NCI-H1105 (cell line): ENCODE results near the gene GPATCH1.
"Not testable (repeated sequence)": the region's sequence is repeated elsewhere in the genome, so short reads cannot be mapped to it uniquely, and the experiment has no call there.

Source experiments
- DNase-seq: peaks from one replicate; lab custom pipeline; 2025; lab: John Stamatoyannopoulos, UW

Gene GPATCH1

DNA sequence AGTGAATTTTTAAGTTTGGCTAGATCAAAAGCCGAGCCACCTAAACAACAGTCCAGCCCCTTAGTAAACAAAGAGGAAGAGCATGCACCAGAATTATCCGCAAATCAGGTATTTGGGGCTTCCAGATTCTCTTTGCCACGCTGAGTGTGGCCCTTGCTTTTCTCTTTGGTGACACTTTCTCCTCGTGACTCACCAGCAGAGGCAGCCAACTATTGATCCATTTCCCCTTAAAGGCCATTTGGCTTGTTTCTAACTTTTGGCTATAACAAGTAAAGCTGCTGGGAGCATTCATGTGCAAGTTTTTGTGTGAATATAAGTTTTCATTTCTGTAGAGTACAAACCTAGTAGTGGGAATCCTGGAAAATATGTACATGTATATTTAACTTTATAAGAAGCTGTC lies 33.3 kb downstream of the GPATCH1 start:
- DNase-seq, result no peak

DNA sequence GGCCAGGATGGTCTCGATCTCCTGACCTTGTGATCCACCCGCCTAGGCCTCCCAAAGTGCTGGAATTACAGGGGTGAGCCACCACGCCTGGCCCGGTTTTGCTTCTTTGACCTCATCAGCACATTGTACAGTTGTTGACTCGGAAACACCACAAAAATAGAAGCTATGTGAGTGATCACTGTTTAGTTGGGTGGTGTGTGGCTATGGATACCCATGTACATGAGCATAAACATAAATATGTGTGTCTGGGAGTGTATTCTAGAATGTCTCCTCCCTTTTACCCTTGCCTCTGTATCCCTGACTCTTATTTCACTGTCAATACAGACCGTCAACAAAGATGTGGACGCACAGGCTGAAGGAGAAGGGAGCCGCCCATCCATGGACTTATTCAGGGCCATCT lies 36.5 kb downstream of the GPATCH1 start:
- DNase-seq, result no peak

DNA sequence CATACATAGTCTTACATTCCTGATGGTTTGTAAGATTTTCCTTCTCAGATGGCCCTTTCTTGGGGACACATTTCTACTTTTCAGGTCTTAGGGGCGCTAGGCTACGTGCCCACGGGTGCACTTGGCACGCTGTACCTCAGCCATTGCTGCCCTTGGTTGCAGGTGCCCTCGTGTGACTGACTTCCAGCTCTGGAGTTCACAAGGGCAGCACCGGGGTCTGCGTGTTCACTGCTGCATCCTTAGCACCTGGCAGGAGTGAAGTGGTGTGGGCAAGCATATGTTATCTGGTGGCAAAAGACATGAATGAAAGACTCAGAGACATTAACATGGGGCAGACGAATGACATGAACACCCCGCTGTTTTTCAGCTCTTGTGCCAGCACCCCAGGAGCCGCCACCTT lies 37.7 kb downstream of the GPATCH1 start:
- no peak for DNase-seq

DNA sequence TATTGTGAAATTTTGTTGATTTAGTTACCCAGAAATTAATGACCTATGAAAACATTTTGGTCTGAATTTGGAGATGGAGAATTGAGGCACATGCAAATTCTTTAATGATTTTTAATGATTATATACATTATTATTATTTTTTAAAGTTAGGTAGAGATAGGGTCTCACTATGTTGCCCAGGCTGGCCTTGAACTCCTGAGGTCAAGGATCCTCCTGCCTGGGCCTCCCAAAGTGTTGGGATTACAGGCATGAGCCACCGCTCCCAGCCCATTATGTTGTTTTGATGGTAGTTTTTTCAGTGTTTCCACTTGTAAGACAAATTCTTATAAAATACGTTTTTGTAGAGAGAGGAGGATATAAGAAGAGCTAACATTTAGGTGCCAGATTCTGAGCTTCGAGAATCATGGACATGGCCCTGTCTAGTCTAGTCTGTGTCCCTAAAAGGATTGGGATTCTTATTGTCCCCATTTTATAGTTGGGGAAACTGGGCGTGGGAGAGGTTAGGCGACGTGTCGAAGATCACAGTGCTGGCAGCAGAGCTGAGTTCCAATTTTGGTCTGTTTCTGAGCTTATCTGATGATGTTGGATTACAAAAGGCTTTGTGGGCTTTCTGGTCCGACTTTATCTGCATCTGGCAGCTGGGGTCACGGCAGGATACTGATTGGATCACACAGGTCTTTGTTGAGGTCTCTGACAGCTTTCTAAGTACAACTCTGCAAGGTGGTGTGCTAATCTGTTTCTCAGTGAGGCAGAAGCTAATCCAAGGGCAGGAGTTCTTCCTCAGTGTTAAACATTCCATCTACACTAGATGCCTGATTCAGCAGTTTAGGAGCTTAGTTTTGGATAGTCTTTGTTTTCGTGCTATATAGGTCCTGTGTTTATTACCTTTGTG lies 43.5 kb downstream of the GPATCH1 start:
- DNase-seq, result no peak

DNA sequence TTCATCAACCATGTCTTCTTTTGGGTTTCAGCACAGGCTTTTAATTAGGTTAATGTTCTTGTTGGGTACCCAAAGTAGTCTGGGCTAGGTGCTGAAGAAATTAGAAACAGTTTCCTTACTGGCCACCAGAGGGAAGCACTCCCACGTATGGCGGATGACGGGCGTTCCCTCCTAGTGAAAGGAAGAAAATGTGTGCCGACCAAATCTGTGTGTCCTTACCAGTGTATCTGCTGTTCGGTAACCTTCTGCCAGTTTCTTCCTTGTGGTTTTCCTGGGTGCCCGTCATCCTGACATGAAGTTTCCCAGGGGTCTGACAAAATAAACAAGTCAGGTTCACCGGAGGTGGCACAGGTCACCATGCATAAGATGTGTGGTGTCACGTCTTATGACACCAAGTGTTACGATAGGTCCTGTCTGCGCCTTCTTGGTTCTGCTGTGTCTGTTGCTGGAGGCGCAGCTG lies 45.0 kb downstream of the GPATCH1 start:
- DNase-seq, result peak; percentile 63

DNA sequence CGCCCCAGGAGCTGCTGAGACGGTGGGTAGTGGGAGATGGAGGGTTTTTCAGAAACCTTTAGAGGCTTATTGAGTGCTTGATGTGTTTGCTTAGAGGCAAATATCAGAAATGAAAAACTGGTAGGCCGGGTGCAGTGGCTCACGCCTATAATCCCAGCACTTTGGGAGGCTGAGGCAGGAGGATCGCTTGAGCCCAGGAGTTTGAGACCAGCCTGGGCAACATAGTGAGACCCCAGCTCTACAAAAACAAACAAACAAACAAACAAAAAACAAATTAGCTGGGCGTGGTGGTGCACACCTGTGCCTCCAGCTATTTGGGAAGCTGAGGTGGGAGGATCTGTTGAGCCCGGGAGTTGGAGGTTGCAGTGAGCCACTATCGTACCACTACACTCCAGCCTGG lies 45.7 kb downstream of the GPATCH1 start:
- not testable (repeated sequence) for DNase-seq

DNA sequence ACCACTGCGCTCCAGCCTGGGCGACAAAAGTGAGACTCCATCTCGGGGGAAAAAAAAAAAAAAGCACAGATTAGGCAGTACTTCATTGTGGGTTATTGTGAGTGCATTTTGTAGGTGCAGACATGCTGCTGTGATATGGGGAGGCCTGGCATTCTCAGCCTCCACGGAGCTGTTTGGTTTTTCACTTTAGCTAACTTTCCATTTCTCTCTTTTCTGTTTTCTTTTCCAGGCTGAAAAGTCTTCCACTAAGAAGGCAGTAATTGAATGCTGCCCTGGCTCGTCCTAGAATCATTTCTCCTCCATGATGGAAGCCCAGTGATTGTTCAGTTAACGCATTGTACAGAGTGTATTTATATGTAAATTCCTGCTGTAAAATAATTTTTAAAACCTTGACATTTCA lies 48.9 kb downstream of the GPATCH1 start:
- DNase-seq, result no peak

DNA sequence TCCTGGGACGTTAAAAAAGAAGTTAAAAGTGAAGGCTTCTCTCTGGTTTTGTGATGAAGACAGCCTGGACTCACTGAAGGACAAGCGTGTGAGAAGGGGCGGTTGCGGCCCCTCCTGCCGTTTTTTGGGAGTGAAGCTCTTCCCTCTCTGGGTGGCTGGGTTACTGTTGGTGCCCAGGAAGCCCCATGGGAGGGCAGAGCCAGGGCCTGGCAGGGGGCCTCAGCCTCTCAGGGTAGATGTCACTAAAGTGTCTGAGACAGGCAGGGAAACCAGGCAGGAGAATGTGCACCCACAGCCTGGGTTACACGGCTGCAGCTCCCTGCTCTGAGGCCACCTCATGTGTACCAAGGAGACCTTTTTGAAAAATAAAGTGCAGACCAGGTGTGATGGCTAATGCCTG lies 49.5 kb downstream of the GPATCH1 start:
- no peak for DNase-seq

DNA sequence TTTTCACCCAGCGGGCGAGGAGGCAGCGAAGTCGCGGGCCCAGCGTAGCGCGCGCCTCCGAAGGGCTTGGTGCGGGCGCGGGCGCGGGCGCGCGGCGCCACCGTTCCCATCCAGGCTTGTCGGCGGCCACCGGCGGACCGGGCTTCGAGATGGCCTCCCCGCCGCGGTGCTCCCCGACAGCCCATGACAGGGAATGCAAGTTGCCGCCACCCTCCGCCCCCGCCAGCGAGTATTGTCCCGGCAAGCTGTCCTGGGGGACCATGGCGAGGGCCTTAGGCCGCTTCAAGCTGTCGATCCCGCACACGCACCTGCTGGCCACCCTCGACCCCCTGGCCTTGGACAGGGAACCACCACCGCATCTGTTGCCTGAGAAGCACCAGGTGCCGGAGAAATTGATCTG lies 51.0 kb downstream of the GPATCH1 start, which contains the start of gene WDR88:
Gene WDR88, plus strand, starts transcription at position 94 of the 400 bp plus-strand sequence. Its CDS starts 56 bp downstream, at position 150.
- DNase-seq, result no peak

DNA sequence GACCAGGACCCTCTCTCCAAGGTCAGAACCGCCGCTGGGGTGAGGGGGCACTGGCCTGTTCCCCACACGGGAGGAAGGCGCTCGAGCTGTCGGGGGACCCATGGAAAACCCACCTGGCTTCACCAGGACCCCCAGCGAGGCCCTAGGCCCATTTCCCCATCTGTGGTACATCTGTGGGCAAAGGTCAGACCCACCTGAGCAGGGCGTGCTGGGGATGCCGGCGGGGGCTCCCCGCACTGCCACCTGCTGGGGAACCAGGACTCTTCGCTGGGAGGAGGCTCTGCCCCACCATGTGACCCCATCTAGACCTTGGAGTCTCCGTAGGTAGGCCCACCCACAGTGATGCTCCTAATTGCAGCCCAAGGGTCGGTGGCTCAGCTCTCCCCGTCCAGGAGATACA lies 51.4 kb downstream of the GPATCH1 start:
- DNase-seq, result no peak

DNA sequence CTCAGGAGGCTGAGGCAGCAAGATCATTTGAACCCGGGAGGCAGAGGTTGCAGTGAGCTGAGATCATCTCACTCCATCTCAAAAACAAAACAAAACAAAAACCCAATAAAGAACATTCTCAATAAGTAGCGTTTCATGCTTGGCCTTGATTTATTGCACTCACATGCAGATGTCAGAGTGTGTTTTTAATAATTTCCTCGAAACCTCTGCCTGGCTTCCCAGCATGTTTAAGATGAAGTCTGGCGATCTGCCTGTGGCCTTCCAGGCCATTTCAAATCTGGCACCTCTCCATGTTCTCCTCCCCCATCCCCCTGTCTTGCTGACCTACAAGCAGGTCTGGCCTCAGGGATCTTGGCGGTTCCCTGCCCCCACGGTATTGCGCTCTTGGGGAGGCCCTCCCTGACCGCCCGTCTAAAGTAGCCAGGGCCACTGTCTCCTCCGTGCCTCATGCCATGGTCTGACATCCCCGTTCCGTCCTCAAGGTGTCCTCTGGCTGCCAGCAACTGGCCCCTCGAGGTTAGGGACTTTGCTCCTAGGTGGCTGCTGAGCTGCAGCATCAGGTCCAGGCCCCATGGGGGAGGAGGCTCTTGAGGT lies 52.6 kb downstream of the GPATCH1 start:
- no peak for DNase-seq

DNA sequence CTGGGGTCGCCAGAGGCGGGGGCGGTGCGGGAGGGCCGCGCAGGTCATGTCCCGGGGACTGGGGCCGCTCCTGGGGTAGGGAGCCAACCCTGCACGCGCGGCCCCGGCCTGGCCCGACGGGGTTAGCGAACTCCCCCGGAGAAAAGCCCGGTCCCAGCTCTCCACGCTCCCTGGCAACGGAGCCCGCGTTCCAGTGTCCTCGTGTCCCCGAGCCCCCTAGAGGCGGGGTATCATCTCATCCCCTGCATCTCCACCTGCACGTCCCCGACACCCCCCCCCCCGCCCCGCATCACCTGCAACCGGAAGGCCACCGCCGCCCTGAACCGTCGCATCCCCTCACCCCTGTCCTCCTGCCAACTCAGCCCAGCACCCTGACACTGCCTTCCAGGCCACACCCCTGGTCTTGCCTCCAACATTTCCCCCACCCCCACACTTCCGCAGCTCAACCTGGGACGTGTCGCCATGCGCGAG lies 53.6 kb downstream of the GPATCH1 start:
- DNase-seq, result no peak

DNA sequence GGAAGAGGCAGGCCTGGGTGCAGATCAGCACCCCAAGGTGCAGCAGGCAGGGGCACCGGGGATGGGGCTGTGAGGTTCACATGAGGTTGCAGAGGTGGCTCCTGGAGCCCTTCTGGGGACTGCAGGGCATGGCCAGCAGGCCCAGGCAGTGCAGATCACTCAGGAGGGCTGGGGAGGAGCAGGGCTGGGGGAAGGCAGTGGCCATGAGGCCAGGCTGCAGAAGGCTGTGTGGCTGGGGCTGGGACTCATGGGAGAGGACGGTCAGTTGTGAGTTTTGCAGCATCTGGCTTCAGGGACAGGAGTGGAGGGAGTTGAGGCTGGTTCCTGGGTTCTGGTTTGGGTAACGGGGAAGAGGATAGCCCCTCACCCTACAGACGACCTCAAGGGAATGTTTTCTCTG lies 58.2 kb downstream of the GPATCH1 start:
- DNase-seq, result no peak

DNA sequence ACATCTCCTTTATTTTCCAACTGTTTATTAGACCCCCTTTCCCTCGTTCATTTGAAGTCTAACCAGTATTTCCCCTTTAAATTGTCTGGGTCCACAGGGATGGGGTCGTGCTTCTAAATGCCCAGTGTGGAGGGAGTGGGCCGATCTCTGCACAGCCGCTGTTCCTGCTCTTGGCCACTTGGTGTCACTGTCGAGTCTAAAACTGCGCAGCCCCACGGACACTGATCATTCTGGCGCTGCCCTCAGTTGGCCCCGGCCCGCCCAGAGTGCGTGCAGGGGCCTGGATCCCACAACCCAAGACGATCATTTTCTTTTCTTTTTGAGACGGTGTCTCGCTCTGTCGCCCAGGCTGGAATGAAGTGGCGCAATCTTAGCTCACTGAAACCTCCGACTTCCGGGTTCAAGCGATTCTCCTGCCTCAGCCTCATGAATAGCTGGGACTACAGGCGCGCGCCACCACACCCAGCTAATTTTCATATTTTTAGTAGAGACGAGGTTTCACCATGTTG lies 63.0 kb downstream of the GPATCH1 start:
- peak; percentile 37 for DNase-seq

DNA sequence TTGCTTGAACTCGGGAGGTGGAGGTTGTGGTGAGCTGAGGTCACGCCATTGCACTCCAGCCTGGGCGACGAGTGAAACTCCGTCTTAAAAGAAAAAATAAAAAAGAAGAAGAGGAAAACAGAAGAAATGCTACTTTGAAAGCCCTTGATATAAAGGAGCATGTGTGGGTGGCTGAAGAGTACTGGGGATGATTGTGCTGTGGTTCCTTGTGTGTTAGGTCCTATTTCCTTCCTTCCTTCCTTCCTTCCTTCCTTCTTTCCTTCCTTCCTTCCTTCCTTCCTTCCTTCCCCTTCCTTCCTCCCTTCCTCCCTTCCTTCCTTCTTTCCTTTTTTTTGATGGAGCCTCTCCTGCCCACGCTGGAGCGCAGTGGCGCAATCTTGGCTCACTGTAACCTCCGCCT lies 65.2 kb downstream of the GPATCH1 start:
- DNase-seq, result no peak

DNA sequence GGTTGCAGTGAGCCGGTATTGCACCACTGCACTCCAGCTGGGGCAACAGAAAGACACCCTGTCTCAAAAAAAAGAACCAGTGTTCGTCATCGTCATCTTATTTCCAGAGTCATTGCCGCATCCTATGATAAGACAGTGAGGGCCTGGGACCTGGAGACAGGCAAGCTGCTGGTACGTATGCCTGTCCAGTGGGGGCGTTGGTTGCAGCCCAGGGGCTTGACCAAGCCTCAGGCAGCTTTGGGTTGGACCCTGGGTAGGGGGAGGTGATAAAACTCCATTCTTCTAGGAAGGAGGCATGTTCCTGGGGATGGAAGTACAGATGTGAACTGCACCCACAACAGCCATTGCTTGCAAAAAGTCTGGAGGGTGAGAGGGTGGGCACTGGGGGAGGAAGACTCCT lies 66.6 kb downstream of the GPATCH1 start:
- no peak for DNase-seq

DNA sequence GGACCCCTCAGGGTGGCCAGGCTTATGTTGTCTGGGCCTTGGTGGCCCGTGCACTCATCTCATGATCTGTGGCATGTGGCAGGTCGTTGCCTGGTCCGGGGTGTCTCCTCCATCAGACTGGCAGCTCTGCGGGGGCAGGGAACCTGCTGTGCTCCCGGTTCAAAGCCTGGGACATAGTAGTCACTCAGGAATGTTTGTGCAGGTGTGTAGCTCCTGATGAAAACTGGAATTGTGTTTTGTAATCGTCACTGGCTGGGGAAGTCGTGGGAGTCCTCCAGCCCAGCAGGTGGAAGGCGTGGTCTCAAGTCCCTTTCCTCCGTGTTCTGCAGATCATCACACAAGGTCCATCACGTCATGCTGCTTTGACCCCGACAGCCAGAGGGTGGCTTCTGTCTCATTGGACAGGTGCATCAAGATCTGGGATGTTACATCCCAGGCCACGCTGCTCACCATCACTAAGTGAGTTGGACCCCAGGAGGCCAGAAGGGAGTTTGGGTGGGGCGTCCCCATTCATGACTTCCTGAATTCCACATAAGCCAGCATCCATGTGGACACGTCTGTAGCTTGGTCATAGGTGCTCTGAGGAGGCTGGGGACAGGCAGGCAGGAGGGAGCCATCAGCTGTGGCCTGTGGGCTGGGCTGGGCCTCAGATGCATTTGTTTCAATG lies 70.0 kb downstream of the GPATCH1 start:
- DNase-seq, result no peak

DNA sequence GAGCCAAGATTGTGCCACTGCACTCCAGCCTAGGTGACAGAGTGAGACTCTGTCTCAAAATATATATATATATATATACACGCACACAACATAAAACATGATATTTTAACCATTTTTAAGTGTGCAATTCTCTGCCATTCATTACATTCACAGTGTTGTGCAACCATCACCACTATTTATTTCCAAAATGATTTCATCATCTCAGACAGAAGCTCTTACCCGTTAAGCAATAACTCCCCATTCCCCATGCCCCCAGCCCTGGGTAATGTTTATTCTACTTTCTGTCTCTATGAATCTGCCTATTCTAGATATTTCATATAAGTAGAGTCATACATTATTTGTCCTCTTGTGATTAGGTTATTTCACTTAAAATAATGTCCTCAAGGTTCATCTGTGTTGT lies 71.2 kb downstream of the GPATCH1 start:
- no peak for DNase-seq

DNA sequence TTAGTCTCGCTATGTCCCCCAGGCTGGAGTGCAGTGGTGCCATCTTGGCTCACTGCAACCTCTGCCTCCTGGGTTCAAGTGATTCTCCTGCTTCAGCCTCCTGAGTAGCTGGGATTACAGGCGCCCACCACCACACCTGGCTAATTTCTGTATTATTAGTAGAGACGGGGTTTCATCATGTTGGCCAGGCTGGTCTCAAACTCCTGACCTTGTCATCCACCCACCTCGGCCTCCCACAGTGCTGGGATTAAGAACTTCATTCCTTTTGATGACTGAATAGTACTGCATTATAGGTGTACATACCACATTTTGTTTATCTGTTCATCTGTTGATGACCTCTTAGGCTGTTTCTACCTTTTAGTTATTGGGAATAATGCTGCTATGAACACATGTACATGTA lies 71.6 kb downstream of the GPATCH1 start:
- not testable (repeated sequence) for DNase-seq

DNA sequence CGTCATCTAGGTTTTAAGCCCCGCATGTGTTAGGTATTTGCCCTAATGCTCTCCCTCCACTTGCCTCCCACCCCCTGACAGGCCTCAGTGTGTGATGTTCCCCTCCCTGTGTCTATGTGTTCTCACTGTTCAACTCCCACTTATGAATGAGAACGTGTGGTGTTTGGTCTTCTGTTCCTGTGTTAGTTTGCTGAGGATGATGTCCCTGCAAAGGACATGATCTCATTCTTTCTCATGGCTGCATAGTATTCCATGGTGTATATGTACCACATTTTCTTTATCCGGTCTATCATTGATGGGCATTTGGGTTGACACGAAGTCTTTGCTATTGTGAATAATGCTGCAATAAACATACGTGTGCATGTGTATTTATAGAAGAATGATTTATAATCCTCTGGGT lies 73.3 kb downstream of the GPATCH1 start:
- DNase-seq, result not testable (repeated sequence)

DNA sequence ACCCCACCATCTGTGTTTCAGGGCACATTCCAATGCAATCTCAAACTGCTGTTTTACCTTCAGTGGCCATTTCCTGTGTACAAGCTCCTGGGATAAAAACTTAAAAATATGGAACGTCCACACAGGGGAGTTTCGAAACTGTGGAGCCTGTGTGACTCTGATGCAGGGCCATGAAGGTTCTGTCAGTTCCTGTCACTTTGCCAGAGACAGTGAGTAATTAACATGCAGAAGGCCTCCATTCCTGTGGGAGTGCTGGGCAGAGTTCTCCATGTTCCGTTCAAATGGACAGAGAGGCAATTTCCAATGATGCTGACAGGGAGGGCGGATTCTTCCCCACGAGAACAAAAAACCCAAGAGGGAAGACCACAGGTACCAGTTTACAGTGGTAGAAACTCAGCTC lies 75.4 kb downstream of the GPATCH1 start:
- no peak for DNase-seq

DNA sequence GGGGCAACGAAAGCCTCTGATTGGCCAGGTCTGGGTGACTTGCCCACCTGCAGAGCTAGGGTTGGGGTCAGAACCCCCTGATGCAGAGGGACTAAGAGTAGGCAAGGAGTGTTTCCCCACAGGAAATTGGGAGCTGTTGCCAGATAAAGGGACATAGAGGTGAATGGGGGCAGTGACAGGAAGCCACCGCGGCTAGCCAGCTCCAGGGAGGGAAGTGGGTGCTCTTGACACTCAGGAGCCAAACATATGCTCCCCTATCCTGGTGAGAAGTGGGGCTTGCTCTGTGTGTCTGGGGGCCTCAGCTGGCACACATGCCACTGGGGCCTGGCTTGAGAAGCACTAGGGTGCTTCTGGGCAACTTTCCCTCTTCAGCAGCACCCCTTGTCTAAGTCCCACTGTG lies 76.9 kb downstream of the GPATCH1 start:
- no peak for DNase-seq

DNA sequence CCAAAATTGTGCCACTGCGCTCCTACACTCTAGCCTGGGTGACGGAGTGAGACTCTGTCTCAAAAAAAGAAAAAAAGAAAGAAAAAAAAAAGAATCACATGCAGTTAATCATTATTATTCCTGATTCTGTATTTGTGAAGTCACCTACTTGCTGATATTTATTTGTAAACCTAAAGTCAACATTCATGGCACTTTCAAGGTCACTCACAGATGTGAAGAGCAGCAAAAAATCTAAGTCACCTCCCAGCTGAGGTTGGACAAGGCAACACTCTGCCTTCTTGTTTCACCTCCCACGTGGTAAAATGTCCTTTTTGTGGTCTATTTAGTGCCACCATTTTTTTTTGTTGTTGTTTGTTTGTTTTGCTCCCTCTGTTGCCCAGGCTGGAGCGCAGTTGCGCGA lies 77.4 kb downstream of the GPATCH1 start:
- DNase-seq, result no peak
